Endothelial cell of umbilical vein (primary cell): ENCODE data around the gene DIP2A. TPM values are rescaled to one million over a fixed set of nuclear protein-coding genes. Genes with fewer than 3 reads are reported as not detected.

Experiments
- BruUV-seq: library from RNA; stranded (reverse); fragments of 400-500 nt; replicated peaks from 2 replicates; lab custom pipeline; 2021; lab: Mats Ljungman, UMichigan
- CTCF ChIA-PET: fragments of 300-600, 350-600 bp; sonication (Branson Sonifier 250); formaldehyde crosslinking; loops from one replicate; lab custom pipeline; 2021; ENCODE audit warnings: antibody characterized with exemption, inconsistent platforms; lab: Charles Lee
- POLR2A ChIA-PET: fragments of 300-600, 350-600 bp; sonication (Branson Sonifier 250); formaldehyde crosslinking; loops from one replicate; lab custom pipeline; 2021; ENCODE audit warnings: antibody characterized with exemption, inconsistent platforms; lab: Charles Lee
- DNase-seq: peaks from one replicate; pipeline ENCODE4 v3.0.0-alpha.2; 2011; ENCODE audit warnings: low read depth, low spot score
- FAIRE-seq: peaks from 2 replicates; lab custom pipeline; 2011; peaks lifted over from hg19 to GRCh38; lab: Jason Lieb, UNC
- H2AFZ ChIP-seq: 2 replicates; pipeline ENCODE4 v1.6.0; 2012; ENCODE audit warnings: low read depth, low read length, control low read depth, inconsistent platforms
- H3K27ac ChIP-seq: 2 replicates; pipeline ENCODE4 v1.5.1; 2011; ENCODE audit warnings: low read depth, mild to moderate bottlenecking, control low read depth, low read length, moderate library complexity; ENCODE audit not compliant: insufficient read depth
- H3K27me3 ChIP-seq, 2 experiments: 2 replicates each; pipeline versions ENCODE4 v1.6.0 to v1.6.1; 2011; ENCODE audit warnings: low read length in 2 of 2, mixed read lengths in 1 of 2; ENCODE audit not compliant: control insufficient read depth in 2 of 2, insufficient read depth in 2 of 2
- H3K36me3 ChIP-seq, 2 experiments: 2 replicates in 1 of 2; 3 replicates in 1 of 2; pipeline ENCODE4 v1.5.1; 2011; ENCODE audit warnings: low read length in 2 of 2, mild to moderate bottlenecking in 1 of 2, moderate library complexity in 1 of 2; ENCODE audit not compliant: control insufficient read depth in 2 of 2, insufficient read depth in 2 of 2; ENCODE audit errors: extremely low read depth in 1 of 2
- H3K4me1 ChIP-seq: 3 replicates; pipeline ENCODE4 v1.5.1; 2011; ENCODE audit warnings: mild to moderate bottlenecking, low read length; ENCODE audit not compliant: control insufficient read depth, insufficient read depth; ENCODE audit errors: extremely low read depth
- H3K4me2 ChIP-seq: 2 replicates; pipeline ENCODE4 v1.6.1; 2011; ENCODE audit warnings: low read length, control low read depth, mixed read lengths; ENCODE audit not compliant: insufficient read depth
- H3K4me3 ChIP-seq, 3 experiments: fragments of 200-600 bp in 1 of 3; sonication (generic), shearing (Covaris generic) in 1 of 3; replicated peaks in 1 of 3; 2 replicates each; pipeline ENCODE4 v1.5.1; 2011 to 2016; ENCODE audit warnings: control low read depth in 3 of 3, low read length in 3 of 3, mild to moderate bottlenecking in 2 of 3, inconsistent platforms in 1 of 3, low read depth in 1 of 3, moderate library complexity in 1 of 3; ENCODE audit not compliant: insufficient read depth in 1 of 3
- H3K79me2 ChIP-seq: 2 replicates; pipeline ENCODE4 v1.6.0; 2012; ENCODE audit warnings: low read length, inconsistent platforms; ENCODE audit not compliant: control insufficient read depth, insufficient read depth
- H3K9ac ChIP-seq: replicated peaks from 2 replicates; pipeline ENCODE3; 2011; ENCODE audit warnings: low read length, control low read depth; ENCODE audit not compliant: insufficient read depth; ENCODE audit errors: extremely low read depth
- H3K9me1 ChIP-seq: replicated peaks from 3 replicates; pipeline ENCODE4 v1.6.0; 2011; ENCODE audit warnings: mild to moderate bottlenecking, low read length; ENCODE audit not compliant: control insufficient read depth, insufficient read depth; ENCODE audit errors: extremely low read depth
- H3K9me3 ChIP-seq: replicated peaks from 2 replicates; pipeline ENCODE4 v1.5.1; 2012; ENCODE audit warnings: low read length, inconsistent platforms; ENCODE audit not compliant: control insufficient read depth, insufficient read depth
- H4K20me1 ChIP-seq: replicated peaks from 2 replicates; pipeline ENCODE3; 2011; ENCODE audit warnings: mild to moderate bottlenecking, low read length; ENCODE audit not compliant: control insufficient read depth, insufficient read depth; ENCODE audit errors: extremely low read depth
- CTCF ChIP-seq, 2 donors: IDR thresholded peaks; 1 replicate in 1 of 2; 2 replicates in 1 of 2; pipeline ENCODE4 v1.5.1; 2011; ENCODE audit warnings: low read length in 2 of 2, mild to moderate bottlenecking in 2 of 2, moderate library complexity in 2 of 2, control low read depth in 1 of 2, inconsistent platforms in 1 of 2, low read depth in 1 of 2; ENCODE audit not compliant: insufficient read depth in 1 of 2; ENCODE audit errors: extremely low read depth in 1 of 2
- EZH2 ChIP-seq: IDR thresholded peaks from 2 replicates; pipeline ENCODE4 v1.6.1; 2012; ENCODE audit warnings: borderline replicate concordance, low read depth, mild to moderate bottlenecking, moderate library complexity, low read length, inconsistent platforms; ENCODE audit not compliant: severe bottlenecking
- FOS ChIP-seq: IDR thresholded peaks from 2 replicates; pipeline ENCODE4 v1.6.1; 2011; ENCODE audit warnings: mild to moderate bottlenecking, low read length, moderate library complexity, borderline replicate concordance; ENCODE audit not compliant: insufficient read depth
- GATA2 ChIP-seq: IDR thresholded peaks from 2 replicates; pipeline ENCODE4 v1.7.0; 2011; ENCODE audit warnings: low read depth, mild to moderate bottlenecking, moderate library complexity, mixed read lengths, low read length; ENCODE audit not compliant: insufficient read length, insufficient read depth
- JUN ChIP-seq: IDR thresholded peaks from 2 replicates; pipeline ENCODE4 v1.6.1; 2011; ENCODE audit warnings: borderline replicate concordance, low read depth; ENCODE audit not compliant: insufficient read length, insufficient read depth
- MAX ChIP-seq: IDR thresholded peaks from 2 replicates; pipeline ENCODE4 v1.6.1; 2011; ENCODE audit not compliant: insufficient read depth, insufficient read length
- MYC ChIP-seq: IDR thresholded peaks from one replicate; pipeline ENCODE4 v1.6.1; 2011; ENCODE audit warnings: mild to moderate bottlenecking, low read depth, low read length
- POLR2A ChIP-seq: IDR thresholded peaks from 2 replicates; pipeline ENCODE4 v1.6.1; 2012; ENCODE audit warnings: low read depth, mild to moderate bottlenecking, control low read depth, low read length
- POLR2AphosphoS5 ChIP-seq: IDR thresholded peaks from 2 replicates; pipeline ENCODE4 v1.6.1; 2012; ENCODE audit warnings: low read depth, mild to moderate bottlenecking, control low read depth, low read length, moderate library complexity; ENCODE audit not compliant: insufficient read depth
- dilution Hi-C: fragments of 300-500 bp; cut with MboI; formaldehyde crosslinking; loops from one replicate; pipeline ENCODE4 v1.15.0; 2019; ENCODE audit warnings: low sequenced_read_pairs; ENCODE audit not compliant: extremely low pct_ligation_motif_present
- intact Hi-C: fragments of 100-400 bp; cut with micrococcal nuclease; formaldehyde crosslinking; loops from one replicate; pipeline ENCODE4 v1.10.0; 2022
- polyA plus RNA-seq, 4 experiments: library from polyadenylated mRNA; depleted of rRNA in 3 of 4; stranded (reverse) in 3 of 4; unstranded in 1 of 4; fragments of >200 nt; gene quantifications; 2 replicates each; pipeline versions ENCODE4 v1.2.1 to v1.2.3, GENCODE V29; 2011 to 2012; ENCODE audit warnings: missing spikeins in 1 of 4
- total RNA-seq: library from RNA; stranded (reverse); gene quantifications from 2 replicates; pipeline ENCODE4 v1.2.3, GENCODE V29; 2021

Gene DIP2A
- total and polyA plus RNA-seq, 2 donors (not counting 3 experiments of a cell fraction or from before 2014, with no cell fraction given) = 34.5 to 62.1 TPM

DNA sequence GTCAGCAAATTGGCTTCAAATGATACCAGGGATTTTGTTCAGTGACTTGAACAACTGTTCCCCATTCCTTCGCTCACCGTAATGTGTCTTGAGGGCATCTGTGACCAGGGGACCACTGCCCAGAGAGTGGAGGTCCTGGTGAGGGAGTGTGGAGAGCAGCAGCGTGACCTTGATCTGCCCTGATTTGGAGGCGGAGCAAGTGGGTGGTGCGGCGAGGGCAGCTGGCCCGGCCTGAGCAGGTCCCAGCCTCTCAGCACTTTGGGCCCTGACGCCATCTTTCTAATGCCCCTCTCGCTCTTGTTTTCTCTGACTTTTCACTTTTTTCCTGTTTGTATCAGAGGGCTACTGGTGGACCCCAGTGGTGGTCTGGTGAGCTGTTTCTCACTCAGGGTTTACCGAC lies 31.1 kb downstream of the DIP2A start:
- FAIRE-seq (no peak), DNase-seq (no peak)
- peaks cover 12% of the 10 kb centered on the region for H3K79me2 ChIP-seq
- no peak overlapping the region for H3K4me3 ChIP-seq
- no TSS peak for BruUV-seq
- ChIA-PET CTCF (interaction anchor here (0.7 to 2.3 kb wide), 2 partner anchors 10 to 18 kb away, joined by 3 to 12 read pairs; no protein-coding TSS in a partner anchor), POLR2A (no interaction called here)
- H3K4me2 ChIP-seq = no peak overlapping the region
- TF ChIP-seq GATA2 = no peak
- TF ChIP-seq POLR2A = no peak
- no peak for TF ChIP-seq JUN
- TF ChIP-seq CTCF (IDR thresholded peaks at IDR 0.05; ENCODE audit: extremely low read depth in 1 of 2, insufficient read depth in 1 of 2, low read depth in 1 of 2, low read length in 2 of 2) = no peak
- TF ChIP-seq MYC = no peak
- TF ChIP-seq POLR2AphosphoS5 = no peak
- no peak for TF ChIP-seq MAX
- TF ChIP-seq EZH2 = no peak
- no peak for TF ChIP-seq FOS
- no peaks in the 10 kb centered on the region for H3K27me3 ChIP-seq
- intact Hi-C loops = no loop called here
- dilution Hi-C loops = no loop called here
- H3K4me1 ChIP-seq = peaks cover 7% of the 10 kb centered on the region
- no peaks in the 10 kb centered on the region for H4K20me1 ChIP-seq
- no peaks in the 10 kb centered on the region for H3K9me1 ChIP-seq
- H3K9ac ChIP-seq = no peak overlapping the region
- H2AFZ ChIP-seq = no peak overlapping the region
- no peaks in the 10 kb centered on the region for H3K9me3 ChIP-seq
- H3K27ac ChIP-seq = no peak overlapping the region
- H3K36me3 ChIP-seq = peaks cover 10 to 12% of the 10 kb centered on the region in 2 experiments
